GM12864 (cell line): ENCODE data around the gene COX18.

Experiments
- DNase-seq: peaks from one replicate; pipeline ENCODE4 v3.0.0-alpha.2; 2011; ENCODE audit warnings: low read depth
- H3K4me3 ChIP-seq: 2 replicates; pipeline ENCODE4 v1.5.1; 2011; ENCODE audit warnings: mild to moderate bottlenecking, low read depth, low read length, control low read depth
- TF ChIP-seq, protein P1 (sequence below): IDR thresholded peaks from 2 replicates; pipeline ENCODE4 v1.5.1; 2011; ENCODE audit warnings: low read depth, mild to moderate bottlenecking, moderate library complexity, low read length, control low read depth, inconsistent platforms; ENCODE audit errors: missing control alignments

COX18 gene, protein sequence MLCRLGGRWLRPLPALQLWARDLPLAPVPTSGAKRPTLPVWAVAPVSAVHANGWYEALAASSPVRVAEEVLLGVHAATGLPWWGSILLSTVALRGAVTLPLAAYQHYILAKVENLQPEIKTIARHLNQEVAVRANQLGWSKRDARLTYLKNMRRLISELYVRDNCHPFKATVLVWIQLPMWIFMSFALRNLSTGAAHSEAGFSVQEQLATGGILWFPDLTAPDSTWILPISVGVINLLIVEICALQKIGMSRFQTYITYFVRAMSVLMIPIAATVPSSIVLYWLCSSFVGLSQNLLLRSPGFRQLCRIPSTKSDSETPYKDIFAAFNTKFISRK

GRCh38 chr4:73069338-73070073 lies at the start of gene COX18:
Gene COX18 (minus strand): TSS chr4:73069716. CDS start chr4:73069649, 67 bp downstream.
- TF ChIP-seq, protein P1, sequence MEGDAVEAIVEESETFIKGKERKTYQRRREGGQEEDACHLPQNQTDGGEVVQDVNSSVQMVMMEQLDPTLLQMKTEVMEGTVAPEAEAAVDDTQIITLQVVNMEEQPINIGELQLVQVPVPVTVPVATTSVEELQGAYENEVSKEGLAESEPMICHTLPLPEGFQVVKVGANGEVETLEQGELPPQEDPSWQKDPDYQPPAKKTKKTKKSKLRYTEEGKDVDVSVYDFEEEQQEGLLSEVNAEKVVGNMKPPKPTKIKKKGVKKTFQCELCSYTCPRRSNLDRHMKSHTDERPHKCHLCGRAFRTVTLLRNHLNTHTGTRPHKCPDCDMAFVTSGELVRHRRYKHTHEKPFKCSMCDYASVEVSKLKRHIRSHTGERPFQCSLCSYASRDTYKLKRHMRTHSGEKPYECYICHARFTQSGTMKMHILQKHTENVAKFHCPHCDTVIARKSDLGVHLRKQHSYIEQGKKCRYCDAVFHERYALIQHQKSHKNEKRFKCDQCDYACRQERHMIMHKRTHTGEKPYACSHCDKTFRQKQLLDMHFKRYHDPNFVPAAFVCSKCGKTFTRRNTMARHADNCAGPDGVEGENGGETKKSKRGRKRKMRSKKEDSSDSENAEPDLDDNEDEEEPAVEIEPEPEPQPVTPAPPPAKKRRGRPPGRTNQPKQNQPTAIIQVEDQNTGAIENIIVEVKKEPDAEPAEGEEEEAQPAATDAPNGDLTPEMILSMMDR, result peak; percentile 7
- peak; percentile 98 for DNase-seq

DNA sequence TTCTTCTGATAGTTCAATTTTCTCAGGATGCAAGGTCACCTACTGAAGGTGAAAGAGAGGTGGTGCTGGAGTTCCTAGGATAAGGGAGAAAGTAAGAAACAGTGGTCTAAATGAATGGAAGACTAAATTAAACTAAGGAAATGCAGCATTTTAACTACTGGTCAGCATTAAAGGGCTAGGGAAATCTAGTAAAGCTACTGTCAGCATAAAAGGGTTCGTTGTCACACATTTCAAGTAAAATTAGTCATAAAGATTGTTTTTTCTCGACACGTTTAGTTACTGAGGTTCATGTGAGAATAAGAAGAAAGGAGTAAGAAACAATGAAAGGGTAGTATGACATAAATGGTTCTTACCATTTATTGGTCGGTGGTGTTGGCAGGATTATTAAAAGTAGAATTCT lies 40.0 kb upstream of the COX18 start:
- no peak overlapping the region for H3K4me3 ChIP-seq
- TF ChIP-seq, protein P1, result no peak
- no peak for DNase-seq

More at GRCh38 chr4:73069338-73070073, at the start of gene COX18:
- peak within 1 kb of the TSS; percentile 60 for H3K4me3 ChIP-seq

DNA sequence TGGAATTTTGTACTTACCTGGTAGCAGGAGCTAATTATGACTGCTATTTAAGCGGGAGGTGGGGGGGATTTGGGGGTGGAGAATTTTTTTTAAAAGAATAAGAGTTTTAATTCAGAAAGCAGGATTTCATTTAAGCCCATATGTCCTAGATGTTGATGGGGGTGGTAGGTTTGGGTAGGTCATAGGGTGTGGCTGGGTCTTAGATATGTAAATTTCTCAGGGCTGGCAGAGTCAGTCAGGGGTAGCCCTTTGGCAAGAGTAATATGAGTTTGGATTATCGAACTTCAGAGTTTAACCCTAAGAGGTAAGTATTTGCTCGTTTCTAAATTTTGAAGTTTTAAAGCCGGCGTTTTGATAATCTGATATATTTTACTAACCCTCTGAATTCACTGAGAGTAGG lies 35.2 kb upstream of the COX18 start:
- DNase-seq, result no peak
- TF ChIP-seq, protein P1, result no peak
- H3K4me3 ChIP-seq, result no peak overlapping the region

DNA sequence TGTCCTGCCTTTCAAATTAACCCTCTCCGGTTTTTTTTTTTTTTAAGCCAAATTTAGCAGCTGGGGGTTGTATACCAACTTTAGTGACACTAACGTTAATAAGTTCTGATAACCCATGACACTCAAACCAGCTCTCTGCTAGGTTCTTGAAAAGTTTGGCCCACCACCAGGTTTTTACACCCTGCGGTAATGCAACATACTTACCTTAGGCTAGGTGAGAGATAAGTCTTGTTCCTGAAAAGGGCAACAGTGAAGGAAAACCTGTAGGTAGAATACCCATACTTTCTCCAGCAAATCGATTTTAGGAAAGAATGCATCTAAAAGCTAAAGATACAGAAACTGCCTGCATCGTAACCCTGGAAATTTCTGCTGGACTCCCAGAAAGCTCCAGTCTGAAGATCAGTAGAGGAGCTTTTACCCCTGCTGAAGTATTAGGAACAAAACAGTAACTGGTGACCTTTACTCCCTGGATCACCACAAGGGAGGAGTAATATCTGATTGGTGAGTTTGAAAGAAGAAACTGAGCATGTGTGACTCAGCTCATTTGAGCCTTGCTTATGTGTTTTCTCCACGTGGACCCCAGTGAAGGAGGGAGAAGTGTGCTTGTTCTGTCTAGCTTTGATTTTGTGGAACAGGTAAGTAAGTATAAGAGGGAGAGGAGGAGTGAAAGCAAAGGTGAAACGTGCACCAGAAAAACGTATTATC lies 34.4 kb upstream of the COX18 start:
- H3K4me3 ChIP-seq, result no peak overlapping the region
- TF ChIP-seq, protein P1, result no peak
- DNase-seq, result no peak

- TF ChIP-seq, protein P1, result no peak
- no peak for DNase-seq
- H3K4me3 ChIP-seq, result no peak overlapping the region
These were observed 29.6 kb upstream of the COX18 start for GRCh38 chr4:73099143-73099542.

DNA sequence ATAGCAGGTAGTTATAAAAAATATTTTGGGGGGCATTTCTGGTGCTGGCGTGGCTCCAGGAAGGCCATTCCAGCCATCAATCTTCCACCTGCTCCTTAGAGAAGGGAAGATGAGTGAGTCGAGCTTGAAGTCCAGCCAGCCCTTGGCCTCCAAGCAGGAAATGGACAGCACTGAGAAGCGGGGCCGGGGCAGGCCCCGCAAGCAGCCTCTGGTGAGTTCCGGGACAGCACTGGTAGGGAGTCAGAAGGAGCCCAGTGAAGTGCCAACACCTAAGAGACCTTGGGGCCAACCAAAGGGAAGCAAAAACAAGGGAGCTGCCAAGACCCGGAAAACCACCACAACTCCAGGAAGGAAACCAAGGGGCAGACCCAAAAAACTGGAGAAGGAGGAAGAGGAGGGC lies 29.2 kb upstream of the COX18 start:
- H3K4me3 ChIP-seq, result no peak overlapping the region
- DNase-seq, result no peak
- TF ChIP-seq, protein P1, result no peak
